ENCODE measurements around the gene KLF5. TPM values are rescaled to one million over a fixed set of nuclear protein-coding genes. Genes with fewer than 3 reads are reported as not detected.

The KLF5 gene
- total RNA-seq, 1 donor from 2014 or later = 2.4 TPM

DNA sequence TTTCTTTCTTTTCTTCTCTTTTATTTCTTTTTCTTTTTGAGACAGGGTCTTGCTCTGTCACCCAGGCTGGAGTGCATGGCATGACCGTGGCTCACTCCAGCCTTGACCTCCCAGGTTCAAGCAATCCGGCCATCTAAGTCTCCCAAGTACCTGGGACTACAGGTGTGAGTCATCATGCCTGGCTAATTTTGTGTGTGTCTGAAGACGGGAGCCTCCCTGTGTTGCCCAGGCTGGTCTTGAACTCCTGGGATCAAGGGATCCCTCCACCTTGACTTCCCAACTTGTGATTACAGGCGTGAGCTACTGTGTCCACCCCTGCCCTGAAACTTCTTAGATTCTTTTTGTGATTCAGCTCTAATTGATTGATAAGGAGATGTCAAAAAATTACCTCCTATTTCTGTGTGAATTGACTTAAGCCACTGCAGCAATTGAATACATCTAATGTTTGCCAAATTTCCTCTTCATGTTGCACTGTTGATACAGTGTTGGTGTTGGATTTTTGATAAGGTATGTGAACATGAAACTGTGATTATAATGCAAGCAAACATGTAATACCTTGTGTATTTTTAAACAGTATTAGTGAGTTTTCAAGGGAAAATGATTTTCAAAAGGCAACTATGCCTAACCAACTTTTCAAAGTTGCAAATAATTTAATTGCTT lies 22.6 kb downstream of the KLF5 start:
- H3K4me3 Mint-ChIP-seq (ENCODE audit: unreplicated experiment) = no peak overlapping the region
- no peak overlapping the region for H3K27ac Mint-ChIP-seq (ENCODE audit: unreplicated experiment)
- peaks cover 4% of the 10 kb centered on the region for H3K27me3 Mint-ChIP-seq (ENCODE audit: unreplicated experiment)
- H3K9me3 Mint-ChIP-seq (ENCODE audit: unreplicated experiment) = no peaks in the 10 kb centered on the region
- TF ChIP-seq, protein P1, sequence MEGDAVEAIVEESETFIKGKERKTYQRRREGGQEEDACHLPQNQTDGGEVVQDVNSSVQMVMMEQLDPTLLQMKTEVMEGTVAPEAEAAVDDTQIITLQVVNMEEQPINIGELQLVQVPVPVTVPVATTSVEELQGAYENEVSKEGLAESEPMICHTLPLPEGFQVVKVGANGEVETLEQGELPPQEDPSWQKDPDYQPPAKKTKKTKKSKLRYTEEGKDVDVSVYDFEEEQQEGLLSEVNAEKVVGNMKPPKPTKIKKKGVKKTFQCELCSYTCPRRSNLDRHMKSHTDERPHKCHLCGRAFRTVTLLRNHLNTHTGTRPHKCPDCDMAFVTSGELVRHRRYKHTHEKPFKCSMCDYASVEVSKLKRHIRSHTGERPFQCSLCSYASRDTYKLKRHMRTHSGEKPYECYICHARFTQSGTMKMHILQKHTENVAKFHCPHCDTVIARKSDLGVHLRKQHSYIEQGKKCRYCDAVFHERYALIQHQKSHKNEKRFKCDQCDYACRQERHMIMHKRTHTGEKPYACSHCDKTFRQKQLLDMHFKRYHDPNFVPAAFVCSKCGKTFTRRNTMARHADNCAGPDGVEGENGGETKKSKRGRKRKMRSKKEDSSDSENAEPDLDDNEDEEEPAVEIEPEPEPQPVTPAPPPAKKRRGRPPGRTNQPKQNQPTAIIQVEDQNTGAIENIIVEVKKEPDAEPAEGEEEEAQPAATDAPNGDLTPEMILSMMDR (IDR thresholded peaks at IDR 0.05; ENCODE audit: unreplicated experiment) = no peak
- H3K36me3 Mint-ChIP-seq (ENCODE audit: low read depth, unreplicated experiment) = no peaks in the 10 kb centered on the region
- DNase-seq (ENCODE audit: low spot score) = no peak
- H3K4me1 Mint-ChIP-seq (ENCODE audit: unreplicated experiment) = no peaks in the 10 kb centered on the region

GRCh38 chr13:73082471-73082870 lies 23.7 kb downstream of the KLF5 start:
- Mint-ChIP-seq H3K27me3 (ENCODE audit: unreplicated experiment) (peaks cover 4% of the 10 kb centered on the region), H3K4me3 (ENCODE audit: unreplicated experiment) (no peak overlapping the region), H3K9me3 (ENCODE audit: unreplicated experiment) (no peaks in the 10 kb centered on the region), H3K4me1 (ENCODE audit: unreplicated experiment) (no peaks in the 10 kb centered on the region), H3K36me3 (ENCODE audit: low read depth, unreplicated experiment) (no peaks in the 10 kb centered on the region), H3K27ac (ENCODE audit: unreplicated experiment) (no peak overlapping the region)
- TF ChIP-seq, protein P1 (IDR thresholded peaks at IDR 0.05; ENCODE audit: unreplicated experiment) = no peak
- DNase-seq (ENCODE audit: low spot score) = no peak

GRCh38 chr13:73082895-73083294 lies 24.1 kb downstream of the KLF5 start:
- Mint-ChIP-seq H3K4me1 (ENCODE audit: unreplicated experiment) (no peaks in the 10 kb centered on the region), H3K9me3 (ENCODE audit: unreplicated experiment) (no peaks in the 10 kb centered on the region), H3K36me3 (ENCODE audit: low read depth, unreplicated experiment) (no peaks in the 10 kb centered on the region), H3K27ac (ENCODE audit: unreplicated experiment) (no peak overlapping the region), H3K4me3 (ENCODE audit: unreplicated experiment) (no peak overlapping the region), H3K27me3 (ENCODE audit: unreplicated experiment) (peaks cover 4% of the 10 kb centered on the region)
- no peak for DNase-seq (ENCODE audit: low spot score)
- TF ChIP-seq, protein P1 (IDR thresholded peaks at IDR 0.05; ENCODE audit: unreplicated experiment) = no peak

GRCh38 chr13:73088332-73088935 lies 29.6 kb downstream of the KLF5 start:
- DNase-seq (ENCODE audit: low spot score) = no peak
- Mint-ChIP-seq H3K4me3 (ENCODE audit: unreplicated experiment) (no peak overlapping the region), H3K36me3 (ENCODE audit: low read depth, unreplicated experiment) (peaks cover 9% of the 10 kb centered on the region), H3K27ac (ENCODE audit: unreplicated experiment) (no peak overlapping the region), H3K9me3 (ENCODE audit: unreplicated experiment) (no peaks in the 10 kb centered on the region), H3K27me3 (ENCODE audit: unreplicated experiment) (peaks cover 1% of the 10 kb centered on the region), H3K4me1 (ENCODE audit: unreplicated experiment) (peaks cover 4% of the 10 kb centered on the region)
- TF ChIP-seq, protein P1 (IDR thresholded peaks at IDR 0.05; ENCODE audit: unreplicated experiment) = no peak

- peaks cover 1% of the 10 kb centered on the region for H3K27me3 Mint-ChIP-seq (ENCODE audit: unreplicated experiment)
- TF ChIP-seq, protein P1 (IDR thresholded peaks at IDR 0.05; ENCODE audit: unreplicated experiment) = no peak
- H3K36me3 Mint-ChIP-seq (ENCODE audit: low read depth, unreplicated experiment) = peaks cover 9% of the 10 kb centered on the region
- no peak overlapping the region for H3K27ac Mint-ChIP-seq (ENCODE audit: unreplicated experiment)
- H3K4me1 Mint-ChIP-seq (ENCODE audit: unreplicated experiment) = peaks cover 4% of the 10 kb centered on the region
- no peak overlapping the region for H3K4me3 Mint-ChIP-seq (ENCODE audit: unreplicated experiment)
- no peaks in the 10 kb centered on the region for H3K9me3 Mint-ChIP-seq (ENCODE audit: unreplicated experiment)
- no peak for DNase-seq (ENCODE audit: low spot score)
Observed at GRCh38 chr13:73089213-73089612, 30.4 kb downstream of the KLF5 start.
